Fibroblast of the aortic adventitia (primary cell): ENCODE data around the gene PHLDA2. TPM values are rescaled to one million over a fixed set of nuclear protein-coding genes. Genes with fewer than 3 reads are reported as not detected.

Experiments
- DNase-seq: peaks from one replicate; pipeline ENCODE4 v3.0.0-alpha.2; 2010; ENCODE audit warnings: low read depth
- H3K4me3 ChIP-seq: 2 replicates; pipeline ENCODE4 v1.5.1; 2011; ENCODE audit warnings: low read depth, mild to moderate bottlenecking, control low read depth, low read length, moderate library complexity
- CTCF ChIP-seq: IDR thresholded peaks from 2 replicates; pipeline ENCODE4 v1.5.1; 2011; ENCODE audit warnings: mild to moderate bottlenecking, low read length, control low read depth, inconsistent platforms; ENCODE audit not compliant: insufficient read depth
- total RNA-seq: library from RNA; depleted of rRNA; stranded (reverse); fragments of >200 nt; gene quantifications from 2 replicates; pipeline ENCODE4 v1.2.3, GENCODE V29; 2012; ENCODE audit warnings: low replicate concordance

The PHLDA2 gene
- total RNA-seq, 1 donor, result 3.8 TPM

GRCh38 chr11:2964782-2965181, 35.6 kb upstream of the PHLDA2 start:
- no peak overlapping the region for H3K4me3 ChIP-seq
- no peak for TF ChIP-seq CTCF
- no peak for DNase-seq

- no peak for TF ChIP-seq CTCF
- no peak for DNase-seq
- H3K4me3 ChIP-seq, result no peak overlapping the region
These were observed 34.5 kb upstream of the PHLDA2 start for GRCh38 chr11:2963761-2964160.

- no peak overlapping the region for H3K4me3 ChIP-seq
- no peak for TF ChIP-seq CTCF
- DNase-seq, result no peak
These were observed 34.0 kb upstream of the PHLDA2 start for GRCh38 chr11:2963112-2963754.

- no peak for DNase-seq
- no peak for TF ChIP-seq CTCF
- no peak overlapping the region for H3K4me3 ChIP-seq
These were observed 31.9 kb upstream of the PHLDA2 start for GRCh38 chr11:2961080-2961479.

- H3K4me3 ChIP-seq, result no peak overlapping the region
- no peak for TF ChIP-seq CTCF
- DNase-seq, result no peak
These were observed 30.9 kb upstream of the PHLDA2 start for GRCh38 chr11:2960139-2960538.

GRCh38 chr11:2958251-2958650, 29.0 kb upstream of the PHLDA2 start:
- DNase-seq, result no peak
- H3K4me3 ChIP-seq, result no peak overlapping the region
- no peak for TF ChIP-seq CTCF

GRCh38 chr11:2955906-2956476, 26.8 kb upstream of the PHLDA2 start:
- DNase-seq, result no peak
- no peak for TF ChIP-seq CTCF
- no peak overlapping the region for H3K4me3 ChIP-seq
